CD4-positive, alpha-beta T cell (primary cell): ENCODE measurements around the gene IKZF1. TPM values are rescaled to one million over a fixed set of nuclear protein-coding genes. Genes with fewer than 3 reads are reported as not detected.
A peak's percentile ranks its signal among the peaks of the same experiment; 100 is the strongest.

Experiments used
- ATAC-seq: fragments of 200-7000 bp; cut with Tn5 transposase; one replicate; pipeline ENCODE4 v1.10.0; 2022; ENCODE audit warnings: mild to moderate bottlenecking; ENCODE audit not compliant: poor library complexity
- CTCF ChIA-PET: fragments of 350-600 bp; sonication (Branson Sonifier 250); formaldehyde crosslinking; loops from one replicate; lab custom pipeline; 2021; ENCODE audit warnings: antibody characterized with exemption, inconsistent platforms; lab: Charles Lee
- POLR2A ChIA-PET: fragments of 350-600 bp; sonication (Branson Sonifier 250); formaldehyde crosslinking; loops from one replicate; lab custom pipeline; 2021; ENCODE audit warnings: antibody characterized with exemption, inconsistent platforms; lab: Charles Lee
- DNase-seq, 14 experiments: peaks; one replicate each; pipeline ENCODE4 v3.0.0-alpha.2; 2013 to 2020; ENCODE audit warnings: mixed read lengths in 2 of 14
- H3K27ac ChIP-seq, 2 donors: one replicate each; pipeline versions ENCODE4 v1.5.1 to v1.7.0; 2013; ENCODE audit warnings: low read length in 2 of 2, low read depth in 1 of 2, mild to moderate bottlenecking in 1 of 2
- H3K27me3 ChIP-seq, 2 experiments: 1 replicate in 1 of 2; 2 replicates in 1 of 2; pipeline versions ENCODE4 v1.6.1 to v1.7.0; 2013; ENCODE audit warnings: low read length in 2 of 2, control low read depth in 1 of 2, mild to moderate bottlenecking in 1 of 2, moderate library complexity in 1 of 2; ENCODE audit not compliant: insufficient read depth in 2 of 2, control insufficient read depth in 1 of 2
- H3K36me3 ChIP-seq: one replicate; pipeline ENCODE4 v1.6.1; 2013; ENCODE audit warnings: low read length, control low read depth; ENCODE audit not compliant: insufficient read depth
- H3K4me1 ChIP-seq: one replicate; pipeline ENCODE4 v1.6.1; 2013; ENCODE audit warnings: low read length, control low read depth; ENCODE audit not compliant: insufficient read depth
- H3K4me3 ChIP-seq: one replicate; pipeline ENCODE4 v1.5.1; 2013; ENCODE audit warnings: mild to moderate bottlenecking, low read length, moderate library complexity
- H3K9me3 ChIP-seq, 2 experiments: 1 replicate in 1 of 2; 2 replicates in 1 of 2; pipeline versions ENCODE4 v1.6.1 to v1.7.0; 2013; ENCODE audit warnings: low read length in 2 of 2, mild to moderate bottlenecking in 2 of 2, control low read depth in 1 of 2, moderate library complexity in 1 of 2; ENCODE audit not compliant: control insufficient read depth in 1 of 2, insufficient read depth in 1 of 2
- H3K27ac Mint-ChIP-seq: one replicate; pipeline ENCODE4 v1.8.0; 2020; ENCODE audit warnings: mixed read lengths
- H3K27me3 Mint-ChIP-seq: one replicate; pipeline ENCODE4 v1.8.0; 2021; ENCODE audit warnings: mixed read lengths
- H3K36me3 Mint-ChIP-seq: one replicate; pipeline ENCODE4 v1.8.0; 2021; ENCODE audit warnings: low read depth, mixed read lengths
- H3K4me1 Mint-ChIP-seq: one replicate; pipeline ENCODE4 v1.8.0; 2021; ENCODE audit warnings: low read depth, mixed read lengths
- H3K4me3 Mint-ChIP-seq: one replicate; pipeline ENCODE4 v1.8.0; 2020; ENCODE audit warnings: mild to moderate bottlenecking, mixed read lengths
- H3K9me3 Mint-ChIP-seq: one replicate; pipeline ENCODE4 v1.8.0; 2020; ENCODE audit warnings: mixed read lengths
- intact Hi-C, 2 experiments: fragments of 100-400 bp; cut with DNase I in 1 of 2; cut with micrococcal nuclease in 1 of 2; formaldehyde crosslinking; loops; one replicate each; pipeline versions ENCODE4 v1.15.1 to v1.9.0; 2023 to 2025; cut with DNase I, micrococcal nuclease
- total RNA-seq, 174 experiments: library from RNA in 2 of 174; stranded (reverse) in 2 of 174; gene quantifications; one replicate each; pipeline ENCODE4 v1.2.3 and lab custom pipeline; 2021 to 2026
- TF ChIP-seq, protein P1 (sequence below): fragments of 200-600 bp; IDR thresholded peaks from one replicate; pipeline ENCODE4 v1.8.0; 2022; ENCODE audit warnings: antibody characterized with exemption, mild to moderate bottlenecking

IKZF1 gene
- total RNA-seq, 2 experiments from 2014 or later: 297 to 300 TPM

DNA sequence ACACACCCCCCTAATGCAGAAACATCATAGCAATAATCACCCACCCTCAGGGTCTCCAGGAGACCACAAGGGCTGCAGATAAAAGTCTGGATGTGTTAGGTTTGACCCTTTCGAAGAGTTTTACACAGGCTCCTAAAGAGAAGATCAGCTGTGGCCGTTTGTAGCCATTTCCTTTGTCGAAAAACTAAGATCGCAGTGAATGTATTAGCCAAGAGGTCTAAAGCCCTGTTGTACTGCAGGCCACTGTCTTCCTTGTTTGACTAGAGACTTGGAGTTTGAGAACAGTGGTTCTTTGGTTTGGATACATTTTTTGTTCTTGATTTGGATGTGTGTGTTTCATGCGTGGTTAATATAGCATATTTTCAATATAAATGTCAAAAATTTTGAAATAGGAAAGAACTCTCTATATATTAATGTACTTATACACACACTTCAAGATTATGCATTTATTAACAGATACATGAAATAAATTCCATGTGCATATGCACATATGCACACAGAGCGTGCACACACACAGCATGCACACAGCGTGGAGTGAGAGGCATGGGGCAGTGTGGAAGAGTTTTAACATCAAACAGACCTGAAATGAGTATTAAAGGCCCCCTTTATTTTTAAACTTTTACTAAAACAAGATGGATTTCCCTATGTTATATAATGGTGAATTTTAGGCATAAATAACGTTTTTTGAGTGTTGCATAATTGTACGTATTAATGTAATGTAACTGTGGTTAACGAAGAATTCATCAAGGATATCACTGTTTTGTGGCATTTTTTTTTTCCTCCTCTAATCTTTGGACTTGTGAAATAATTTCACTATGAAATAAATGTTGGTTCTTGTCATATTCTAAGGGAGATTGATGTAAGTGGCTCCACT is 2.2 kb downstream of the IKZF1 start:
- H3K9me3 ChIP-seq: no peaks in the 10 kb centered on the region
- ATAC-seq: peak; percentile 15
- Mint-ChIP-seq H3K9me3 (no peaks in the 10 kb centered on the region), H3K4me1 (peaks cover 62% of the 10 kb centered on the region), H3K27me3 (no peaks in the 10 kb centered on the region), H3K27ac (no peak overlapping the region), H3K36me3 (peaks cover 66% of the 10 kb centered on the region), H3K4me3 (peak overlapping the region; percentile 100)
- H3K4me3 ChIP-seq: peak overlapping the region; percentile 87
- peak overlapping the region; percentile 67 to 93 for H3K27ac ChIP-seq
- intact Hi-C loops: loop anchor here (1.0 to 2.0 kb wide), 8 partner anchors 9 to 158 kb away; no protein-coding TSS in a partner anchor
- peaks cover 11% of the 10 kb centered on the region for H3K36me3 ChIP-seq
- CTCF ChIA-PET: interaction anchor here (0.8 to 8.4 kb wide), 18 partner anchors 12 to 214 kb away, joined by 3 to 70 read pairs (median 5); no protein-coding TSS in a partner anchor
- H3K27me3 ChIP-seq: no peaks in the 10 kb centered on the region
- peaks cover 39% of the 10 kb centered on the region for H3K4me1 ChIP-seq
- DNase-seq: peak in 4 of 14 experiments; percentile 45 to 54 (median 50)
- TF ChIP-seq, protein P1, sequence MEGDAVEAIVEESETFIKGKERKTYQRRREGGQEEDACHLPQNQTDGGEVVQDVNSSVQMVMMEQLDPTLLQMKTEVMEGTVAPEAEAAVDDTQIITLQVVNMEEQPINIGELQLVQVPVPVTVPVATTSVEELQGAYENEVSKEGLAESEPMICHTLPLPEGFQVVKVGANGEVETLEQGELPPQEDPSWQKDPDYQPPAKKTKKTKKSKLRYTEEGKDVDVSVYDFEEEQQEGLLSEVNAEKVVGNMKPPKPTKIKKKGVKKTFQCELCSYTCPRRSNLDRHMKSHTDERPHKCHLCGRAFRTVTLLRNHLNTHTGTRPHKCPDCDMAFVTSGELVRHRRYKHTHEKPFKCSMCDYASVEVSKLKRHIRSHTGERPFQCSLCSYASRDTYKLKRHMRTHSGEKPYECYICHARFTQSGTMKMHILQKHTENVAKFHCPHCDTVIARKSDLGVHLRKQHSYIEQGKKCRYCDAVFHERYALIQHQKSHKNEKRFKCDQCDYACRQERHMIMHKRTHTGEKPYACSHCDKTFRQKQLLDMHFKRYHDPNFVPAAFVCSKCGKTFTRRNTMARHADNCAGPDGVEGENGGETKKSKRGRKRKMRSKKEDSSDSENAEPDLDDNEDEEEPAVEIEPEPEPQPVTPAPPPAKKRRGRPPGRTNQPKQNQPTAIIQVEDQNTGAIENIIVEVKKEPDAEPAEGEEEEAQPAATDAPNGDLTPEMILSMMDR: no peak
- POLR2A ChIA-PET: interaction anchor here (0.6 to 32.3 kb wide), 19 partner anchors 11 to 158 kb away, joined by 3 to 2111 read pairs (median 5); partner anchors contain the start of gene FIGNL1

DNA sequence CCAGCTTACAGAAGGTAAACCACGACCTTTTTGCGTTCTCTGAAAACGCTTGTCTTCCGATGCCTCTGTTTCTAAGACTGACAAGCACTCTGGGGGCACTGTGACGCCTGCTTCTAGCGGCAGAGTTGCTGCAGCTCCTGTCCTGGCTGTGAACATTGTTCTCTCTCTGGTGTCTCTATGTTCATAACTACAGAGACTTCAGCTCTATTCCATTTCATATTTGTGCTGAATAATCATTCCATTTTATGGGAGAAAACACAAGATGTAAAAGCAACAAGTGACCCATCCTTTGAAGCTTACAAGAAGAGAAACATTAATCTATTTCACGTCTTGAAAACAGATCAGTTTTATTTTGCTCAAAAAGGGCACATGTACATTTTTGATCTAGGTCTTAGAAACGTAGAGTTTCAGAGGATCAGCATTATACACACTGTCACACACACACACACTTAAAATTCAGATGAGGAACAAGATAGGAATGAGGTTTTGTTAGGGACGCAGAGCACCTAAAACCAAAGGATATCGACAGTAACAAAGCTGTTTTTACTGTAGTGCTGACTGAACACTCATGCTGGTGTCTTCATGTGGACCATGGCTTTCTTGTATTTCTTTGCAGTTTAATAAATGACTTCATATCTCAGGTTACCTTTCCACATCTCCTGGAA is 3.0 kb downstream of the IKZF1 start:
- CTCF ChIA-PET: interaction anchor here (0.7 to 8.4 kb wide), 18 partner anchors 11 to 215 kb away, joined by 3 to 70 read pairs (median 5); no protein-coding TSS in a partner anchor
- H3K4me1 Mint-ChIP-seq: peaks cover 62% of the 10 kb centered on the region

More for the DNA sequence above, 3.0 kb downstream of the IKZF1 start:
- peak; percentile 58 for ATAC-seq
- Histone ChIP-seq H3K9me3 (no peaks in the 10 kb centered on the region), H3K27ac (peak overlapping the region; percentile 67 to 93), H3K4me1 (peaks cover 39% of the 10 kb centered on the region), H3K27me3 (no peaks in the 10 kb centered on the region), H3K4me3 (peak overlapping the region; percentile 87), H3K36me3 (peaks cover 11% of the 10 kb centered on the region)
- Mint-ChIP-seq H3K9me3 (no peaks in the 10 kb centered on the region), H3K27ac (no peak overlapping the region), H3K27me3 (no peaks in the 10 kb centered on the region), H3K4me3 (peak overlapping the region; percentile 100), H3K36me3 (peaks cover 74% of the 10 kb centered on the region)
- peak in 13 of 14 experiments; percentile 59 to 88 (median 75) for DNase-seq
- POLR2A ChIA-PET: interaction anchor here (0.7 to 32.3 kb wide), 19 partner anchors 11 to 159 kb away, joined by 3 to 2111 read pairs (median 5); partner anchors contain the start of gene FIGNL1
- TF ChIP-seq, protein P1: no peak
- intact Hi-C loops: loop anchor here (1.0 to 2.0 kb wide), 8 partner anchors 8 to 159 kb away; no protein-coding TSS in a partner anchor
